ENCODE measurements around the gene WWP2.

DNA sequence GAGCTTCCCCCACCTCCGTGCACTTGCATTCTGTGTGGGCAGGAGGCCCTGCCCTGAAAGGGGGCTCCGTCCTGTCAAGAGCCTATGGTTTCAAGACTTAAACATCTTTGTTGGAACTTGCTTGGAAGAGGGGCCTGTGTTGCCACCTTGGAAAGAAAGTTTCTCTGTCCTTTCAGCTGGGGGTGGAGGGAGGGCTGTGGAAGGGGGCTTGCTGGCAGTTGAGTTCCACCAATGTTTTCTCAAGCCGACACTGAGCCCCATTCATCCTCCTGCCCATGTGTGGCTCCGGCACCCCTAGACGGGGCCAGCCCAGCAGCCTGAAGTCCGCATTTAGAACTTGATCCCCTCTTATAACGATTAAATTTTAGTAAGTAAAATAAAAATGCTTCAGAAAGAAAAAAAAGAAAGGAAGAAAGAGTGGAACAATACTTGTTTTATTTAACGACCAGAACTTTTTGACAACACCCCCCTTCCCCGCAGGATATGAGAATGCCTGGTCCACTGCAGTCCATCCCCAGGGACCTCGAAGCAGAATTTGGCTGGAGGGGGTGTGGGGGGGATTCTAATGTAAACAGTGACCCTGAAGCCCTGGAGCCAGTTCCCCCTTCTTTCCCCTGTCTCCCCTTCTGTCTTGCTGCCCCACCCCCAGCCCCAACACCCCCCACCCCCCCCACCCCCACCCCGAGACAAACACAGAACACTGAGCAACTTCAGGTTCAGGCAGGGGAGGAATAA lies 162.1 kb downstream of the WWP2 start:
- TF ChIP-seq, protein P1, sequence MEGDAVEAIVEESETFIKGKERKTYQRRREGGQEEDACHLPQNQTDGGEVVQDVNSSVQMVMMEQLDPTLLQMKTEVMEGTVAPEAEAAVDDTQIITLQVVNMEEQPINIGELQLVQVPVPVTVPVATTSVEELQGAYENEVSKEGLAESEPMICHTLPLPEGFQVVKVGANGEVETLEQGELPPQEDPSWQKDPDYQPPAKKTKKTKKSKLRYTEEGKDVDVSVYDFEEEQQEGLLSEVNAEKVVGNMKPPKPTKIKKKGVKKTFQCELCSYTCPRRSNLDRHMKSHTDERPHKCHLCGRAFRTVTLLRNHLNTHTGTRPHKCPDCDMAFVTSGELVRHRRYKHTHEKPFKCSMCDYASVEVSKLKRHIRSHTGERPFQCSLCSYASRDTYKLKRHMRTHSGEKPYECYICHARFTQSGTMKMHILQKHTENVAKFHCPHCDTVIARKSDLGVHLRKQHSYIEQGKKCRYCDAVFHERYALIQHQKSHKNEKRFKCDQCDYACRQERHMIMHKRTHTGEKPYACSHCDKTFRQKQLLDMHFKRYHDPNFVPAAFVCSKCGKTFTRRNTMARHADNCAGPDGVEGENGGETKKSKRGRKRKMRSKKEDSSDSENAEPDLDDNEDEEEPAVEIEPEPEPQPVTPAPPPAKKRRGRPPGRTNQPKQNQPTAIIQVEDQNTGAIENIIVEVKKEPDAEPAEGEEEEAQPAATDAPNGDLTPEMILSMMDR (IDR thresholded peaks at IDR 0.05) = no peak
- TF ChIP-seq POLR2A (IDR thresholded peaks at IDR 0.05) = no peak

Data from upper lobe of left lung (tissue), 4 donors.